Measurements from ENCODE around the gene ALS2.

- TF ChIP-seq CTCF (conservative IDR thresholded peaks at IDR 0.05; ENCODE audit: low read length) (no peak), EZH2phosphoT487 (IDR thresholded peaks at IDR 0.05; ENCODE audit: borderline replicate concordance, low read depth, low read length) (no peak)
Observed at GRCh38 chr2:201664334-201664733, 116.4 kb downstream of the ALS2 start.
